Activated CD8-positive, alpha-beta memory T cell treated with anti-CD3 and anti-CD28 coated beads, Interleukin-2, amount 10 ng/mL, durations not matched to agents 7 days and 5 days (primary cell): ENCODE data around the gene AP3B1. TPM values are rescaled to one million over a fixed set of nuclear protein-coding genes. Genes with fewer than 3 reads are reported as not detected.
"Not testable (repeated sequence)": the region's sequence is repeated elsewhere in the genome, so short reads cannot be mapped to it uniquely, and the experiment has no call there.

ENCODE experiments used
- ATAC-seq: fragments of 150-1000 bp; cut with Tn5 transposase; one replicate; pipeline ENCODE4 v1.10.0; 2021; ENCODE audit warnings: moderate library complexity
- CTCF ChIA-PET: fragments of 350-600 bp; sonication (Branson Sonifier 250); formaldehyde crosslinking; loops from one replicate; lab custom pipeline; 2021; ENCODE audit warnings: antibody characterized with exemption; lab: Charles Lee
- DNase-seq: peaks from one replicate; pipeline ENCODE4 v3.0.0-alpha.2; 2020
- H3K27ac Mint-ChIP-seq: one replicate; pipeline ENCODE4 v1.8.0; 2021; ENCODE audit warnings: mild to moderate bottlenecking, mixed read lengths
- H3K27me3 Mint-ChIP-seq: one replicate; pipeline ENCODE4 v1.8.0; 2021; ENCODE audit warnings: mixed read lengths
- H3K36me3 Mint-ChIP-seq: one replicate; pipeline ENCODE4 v1.8.0; 2021; ENCODE audit warnings: mild to moderate bottlenecking, mixed read lengths
- H3K4me1 Mint-ChIP-seq: one replicate; pipeline ENCODE4 v1.8.0; 2021; ENCODE audit warnings: mixed read lengths
- H3K4me3 Mint-ChIP-seq: one replicate; pipeline ENCODE4 v1.8.0; 2021; ENCODE audit warnings: mild to moderate bottlenecking, moderate library complexity, mixed read lengths
- H3K9me3 Mint-ChIP-seq: one replicate; pipeline ENCODE4 v1.8.0; 2022; ENCODE audit warnings: low read depth, mixed read lengths
- total RNA-seq, 2 experiments: library from RNA; stranded (reverse); gene quantifications; one replicate each; pipeline ENCODE4 v1.2.3, GENCODE V29; 2021

AP3B1 gene
- total RNA-seq, 2 experiments from 2014 or later = 47.0 to 48.8 TPM

DNA sequence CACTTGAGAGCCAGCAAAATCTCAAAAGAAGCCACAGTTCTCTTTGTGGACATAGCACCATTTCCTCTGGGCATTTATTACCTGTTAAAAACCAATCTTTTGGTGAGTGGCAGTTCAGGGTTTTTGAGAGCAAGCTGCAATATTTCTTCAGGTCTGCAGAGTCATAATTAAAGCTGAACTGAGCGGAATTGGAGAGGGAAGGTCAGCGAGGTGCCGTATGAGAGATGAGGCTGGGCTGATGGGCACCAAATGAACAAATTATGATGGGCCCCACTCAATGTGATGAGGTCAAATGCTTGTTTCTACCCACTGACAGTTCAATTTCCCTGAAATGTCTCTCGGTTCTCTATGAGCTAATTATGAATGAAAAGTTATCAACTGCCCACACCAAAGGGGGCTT is 231.9 kb downstream of the AP3B1 start:
- Mint-ChIP-seq H3K4me3 (no peak overlapping the region), H3K27me3 (no peaks in the 10 kb centered on the region), H3K4me1 (no peaks in the 10 kb centered on the region), H3K27ac (no peak overlapping the region), H3K9me3 (peaks cover 7% of the 10 kb centered on the region), H3K36me3 (peaks cover 14% of the 10 kb centered on the region)
- no peak for ATAC-seq
- CTCF ChIA-PET = no interaction called here
- no peak for DNase-seq

DNA sequence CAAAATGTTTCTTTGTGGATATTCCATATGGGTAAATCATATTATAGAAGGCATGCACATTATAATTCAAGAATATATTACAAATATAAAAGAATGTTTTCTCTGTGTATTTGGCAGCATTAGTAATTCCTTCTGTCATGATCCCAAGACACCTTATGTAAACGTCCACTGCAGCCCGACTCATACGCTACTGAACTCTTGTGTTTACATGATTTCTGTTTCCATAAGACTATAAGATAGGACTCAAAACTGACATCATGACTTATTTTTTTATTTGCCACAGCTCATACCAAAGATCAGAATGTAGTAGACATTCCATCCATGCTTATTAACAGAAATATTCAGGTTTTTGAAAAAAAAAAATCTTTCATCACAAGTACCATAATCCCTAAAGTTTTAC is 234.1 kb downstream of the AP3B1 start:
- peaks cover 4% of the 10 kb centered on the region for H3K4me1 Mint-ChIP-seq
- H3K9me3 Mint-ChIP-seq = no peaks in the 10 kb centered on the region
- no peak overlapping the region for H3K27ac Mint-ChIP-seq
- DNase-seq = no peak
- no peak for ATAC-seq
- no peak overlapping the region for H3K4me3 Mint-ChIP-seq
- H3K36me3 Mint-ChIP-seq = peaks cover 1% of the 10 kb centered on the region
- H3K27me3 Mint-ChIP-seq = no peaks in the 10 kb centered on the region
- CTCF ChIA-PET = no interaction called here

DNA sequence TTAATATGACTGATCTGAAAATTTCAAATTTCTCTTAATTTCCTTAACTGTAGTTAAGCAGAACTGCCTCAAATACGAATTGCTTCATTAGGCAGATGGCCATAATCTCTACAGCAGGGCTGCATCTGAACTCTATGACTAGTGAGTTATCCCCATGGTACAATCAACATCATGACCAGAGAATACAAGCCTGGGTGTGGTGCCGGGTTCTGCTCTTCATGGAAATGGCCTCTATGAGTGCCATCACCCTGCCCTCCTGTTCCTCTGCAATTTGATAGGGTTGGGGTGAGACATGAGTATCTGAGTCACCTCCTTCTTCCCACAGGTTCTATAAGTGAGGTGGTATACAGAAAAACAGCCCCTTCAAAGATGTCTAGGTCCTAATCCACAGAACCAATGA is 235.9 kb downstream of the AP3B1 start:
- Mint-ChIP-seq H3K36me3 (peaks cover 1% of the 10 kb centered on the region), H3K9me3 (no peaks in the 10 kb centered on the region), H3K4me3 (no peak overlapping the region), H3K27me3 (no peaks in the 10 kb centered on the region), H3K27ac (no peak overlapping the region), H3K4me1 (peaks cover 4% of the 10 kb centered on the region)
- DNase-seq (no peak), ATAC-seq (no peak)
- CTCF ChIA-PET = no interaction called here

DNA sequence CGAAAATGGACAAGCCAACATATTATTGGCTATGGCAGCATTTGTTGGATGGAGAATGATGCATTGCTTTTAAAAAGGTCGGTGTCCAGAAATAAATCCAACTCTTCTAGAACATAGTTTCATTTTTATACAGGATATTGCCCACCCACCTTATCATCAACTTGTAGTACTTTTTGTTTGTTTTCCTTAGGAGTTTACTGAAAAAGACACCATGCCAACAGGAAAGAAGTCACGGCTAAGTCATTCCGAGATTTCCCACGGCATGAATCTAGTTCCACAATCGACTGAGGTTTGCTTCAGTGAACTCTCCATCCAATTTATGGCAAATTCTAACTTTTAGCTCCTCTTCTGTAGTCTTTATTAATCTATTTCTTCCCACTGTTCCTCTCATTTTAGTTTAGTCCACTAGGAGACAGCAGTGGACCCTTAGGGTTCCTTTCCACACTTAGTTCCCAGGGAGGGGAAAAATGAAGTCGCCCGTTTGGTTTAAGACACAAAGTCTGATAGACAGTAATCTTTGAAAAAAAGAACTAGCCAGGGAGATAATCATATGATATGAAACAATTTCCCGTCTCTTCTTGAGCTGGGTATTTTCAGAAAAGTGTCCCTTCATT is 237.5 kb downstream of the AP3B1 start:
- ATAC-seq = no peak
- no peak overlapping the region for H3K4me3 Mint-ChIP-seq

DNA sequence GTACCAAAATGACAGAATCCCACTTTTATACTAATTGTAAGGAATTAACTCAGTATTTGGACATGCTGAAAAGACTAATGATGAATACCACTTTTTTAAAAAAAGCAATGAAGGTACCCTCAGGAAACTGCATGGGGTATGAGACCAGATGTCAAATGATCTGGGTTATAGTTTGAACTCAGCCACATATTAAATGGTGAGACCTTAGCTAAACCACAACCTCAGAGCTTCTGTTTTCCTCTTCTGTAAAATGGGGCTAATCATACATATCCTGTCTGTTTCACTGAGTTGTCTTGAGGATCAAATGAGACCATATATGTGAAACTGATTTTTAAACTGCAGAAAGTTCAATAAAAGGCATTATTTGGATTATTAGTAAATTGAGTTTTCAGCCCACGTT is 238.4 kb downstream of the AP3B1 start:
- ATAC-seq (no peak), DNase-seq (no peak)
- H3K9me3 Mint-ChIP-seq = no peaks in the 10 kb centered on the region
- H3K27me3 Mint-ChIP-seq = no peaks in the 10 kb centered on the region
- H3K4me3 Mint-ChIP-seq = no peak overlapping the region
- peaks cover 1% of the 10 kb centered on the region for H3K36me3 Mint-ChIP-seq
- CTCF ChIA-PET = no interaction called here
- H3K4me1 Mint-ChIP-seq = peaks cover 4% of the 10 kb centered on the region
- H3K27ac Mint-ChIP-seq = no peak overlapping the region

More for the DNA sequence above, 237.5 kb downstream of the AP3B1 start:
- Mint-ChIP-seq H3K36me3 (peaks cover 1% of the 10 kb centered on the region), H3K27ac (no peak overlapping the region), H3K27me3 (no peaks in the 10 kb centered on the region), H3K4me1 (peaks cover 4% of the 10 kb centered on the region), H3K9me3 (no peaks in the 10 kb centered on the region)
- CTCF ChIA-PET = no interaction called here
- DNase-seq = no peak

DNA sequence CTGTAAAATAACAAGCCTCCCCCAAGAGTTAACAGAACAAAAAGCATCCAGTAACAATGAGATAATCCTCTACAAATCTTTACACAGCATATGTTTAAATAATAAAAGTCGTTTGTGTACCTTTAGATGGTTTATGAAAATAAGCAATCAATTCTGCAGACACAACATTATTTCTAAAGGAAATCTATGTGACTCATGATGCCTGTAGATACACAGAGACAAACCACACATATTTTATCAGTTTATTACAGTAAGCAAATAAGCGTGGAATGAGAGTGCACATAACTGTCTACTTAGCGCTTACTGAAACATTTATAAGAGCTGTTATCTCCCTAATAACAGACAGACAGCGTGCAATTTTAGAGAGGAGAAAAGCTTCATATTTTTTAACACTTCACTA is 243.6 kb downstream of the AP3B1 start:
- CTCF ChIA-PET = no interaction called here
- H3K4me3 Mint-ChIP-seq = no peak overlapping the region
- no peak overlapping the region for H3K27ac Mint-ChIP-seq
- H3K9me3 Mint-ChIP-seq = peaks cover 6% of the 10 kb centered on the region
- no peaks in the 10 kb centered on the region for H3K4me1 Mint-ChIP-seq
- H3K27me3 Mint-ChIP-seq = no peaks in the 10 kb centered on the region
- DNase-seq (no peak), ATAC-seq (no peak)
- H3K36me3 Mint-ChIP-seq = peaks cover 13% of the 10 kb centered on the region

DNA sequence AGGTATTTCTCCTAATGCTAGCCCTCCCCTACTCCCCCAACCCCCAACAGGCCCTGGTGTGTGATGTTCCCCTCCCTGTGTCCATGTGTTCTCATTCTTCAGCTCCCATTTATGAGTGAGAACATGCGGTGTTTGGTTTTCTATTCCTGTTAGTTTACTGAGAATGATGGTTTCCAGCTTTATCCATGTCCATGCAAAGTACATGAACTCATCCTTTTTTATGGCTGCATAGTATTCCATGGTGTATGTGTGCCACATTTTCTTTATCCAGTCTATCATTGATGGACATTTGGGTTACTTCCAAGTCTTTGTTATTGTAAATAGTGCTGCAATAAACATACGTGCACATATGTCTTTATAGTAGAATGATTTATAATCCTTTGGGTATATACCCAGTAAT is 247.7 kb downstream of the AP3B1 start:
- CTCF ChIA-PET, ATAC-seq, H3K9me3 Mint-ChIP-seq, DNase-seq, H3K4me3 Mint-ChIP-seq, H3K27me3 Mint-ChIP-seq, H3K27ac Mint-ChIP-seq, H3K4me1 Mint-ChIP-seq: not testable (repeated sequence)
- H3K36me3 Mint-ChIP-seq = peaks cover 22% of the 10 kb centered on the region

DNA sequence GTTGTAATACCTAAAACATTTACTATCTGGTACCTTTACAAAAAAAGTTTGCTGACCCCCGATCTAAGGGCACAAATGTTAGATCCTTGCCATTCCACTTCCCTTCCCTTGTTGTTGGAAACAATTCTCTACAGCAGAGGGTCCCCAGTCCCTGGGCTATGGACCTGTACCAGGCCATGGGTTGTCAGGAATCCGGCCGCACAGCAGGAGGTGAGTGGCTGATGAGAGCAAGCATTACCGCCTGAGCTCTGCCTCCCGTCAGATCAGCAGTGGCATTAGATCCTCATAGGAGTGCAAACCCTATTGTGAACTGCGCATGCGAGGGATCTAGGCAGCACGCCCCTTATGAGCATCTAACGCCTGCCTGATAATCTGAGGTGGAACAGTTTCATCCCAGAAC is 248.5 kb downstream of the AP3B1 start:
- Mint-ChIP-seq H3K36me3 (peaks cover 22% of the 10 kb centered on the region), H3K27me3 (no peaks in the 10 kb centered on the region), H3K4me1 (no peaks in the 10 kb centered on the region), H3K4me3 (no peak overlapping the region), H3K9me3 (peaks cover 7% of the 10 kb centered on the region), H3K27ac (no peak overlapping the region)
- CTCF ChIA-PET = no interaction called here
- DNase-seq (no peak), ATAC-seq (no peak)

DNA sequence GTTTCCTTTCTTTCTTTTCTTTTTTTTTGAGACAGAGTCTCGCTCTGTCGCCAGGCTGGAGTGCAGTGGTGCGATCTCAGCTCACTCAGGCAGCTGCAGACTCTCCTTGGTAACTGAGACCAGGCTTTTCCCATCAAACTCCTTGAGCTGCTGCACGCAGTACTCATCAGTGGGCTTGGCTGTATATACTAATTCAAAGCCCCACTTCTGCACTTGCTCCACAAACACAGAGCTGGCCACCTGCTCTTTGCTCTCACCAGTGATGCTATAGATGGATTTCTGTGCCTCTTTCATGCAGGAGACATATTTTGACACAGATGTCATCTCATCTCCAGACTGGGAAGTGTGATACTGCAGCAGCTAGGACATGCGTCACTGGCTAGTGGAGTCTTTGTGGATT is 252.7 kb downstream of the AP3B1 start:
- no peak overlapping the region for H3K27ac Mint-ChIP-seq
- peaks cover 25% of the 10 kb centered on the region for H3K36me3 Mint-ChIP-seq
- no peak overlapping the region for H3K4me3 Mint-ChIP-seq
- no peaks in the 10 kb centered on the region for H3K27me3 Mint-ChIP-seq
- peaks cover 2% of the 10 kb centered on the region for H3K9me3 Mint-ChIP-seq
- CTCF ChIA-PET = no interaction called here
- ATAC-seq = no peak
- no peaks in the 10 kb centered on the region for H3K4me1 Mint-ChIP-seq
- DNase-seq = no peak

DNA sequence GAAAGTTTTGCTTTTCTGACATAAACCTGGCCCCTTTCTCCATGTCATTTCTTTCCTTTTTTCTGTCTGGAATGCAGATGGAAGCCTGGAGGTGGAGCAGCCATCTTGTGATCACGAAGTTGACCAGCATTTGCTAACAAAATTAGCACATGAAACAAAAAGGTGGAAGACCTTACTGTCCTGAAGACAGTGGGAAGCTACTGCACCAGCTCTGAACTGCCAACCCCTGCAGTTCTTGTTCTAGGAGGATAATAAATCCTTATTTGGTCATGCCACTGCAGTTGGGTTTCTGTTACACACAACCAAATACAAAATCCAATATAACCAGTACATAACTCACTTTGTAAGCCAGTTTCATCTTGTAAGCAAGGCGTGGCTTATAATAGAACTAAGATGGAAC is 269.0 kb downstream of the AP3B1 start:
- no peak for DNase-seq
- no peaks in the 10 kb centered on the region for H3K4me1 Mint-ChIP-seq
- no peak overlapping the region for H3K4me3 Mint-ChIP-seq
- no peaks in the 10 kb centered on the region for H3K27me3 Mint-ChIP-seq
- no peak overlapping the region for H3K27ac Mint-ChIP-seq
- no peak for ATAC-seq
- CTCF ChIA-PET = no interaction called here
- peaks cover 6% of the 10 kb centered on the region for H3K36me3 Mint-ChIP-seq
- H3K9me3 Mint-ChIP-seq = no peaks in the 10 kb centered on the region

DNA sequence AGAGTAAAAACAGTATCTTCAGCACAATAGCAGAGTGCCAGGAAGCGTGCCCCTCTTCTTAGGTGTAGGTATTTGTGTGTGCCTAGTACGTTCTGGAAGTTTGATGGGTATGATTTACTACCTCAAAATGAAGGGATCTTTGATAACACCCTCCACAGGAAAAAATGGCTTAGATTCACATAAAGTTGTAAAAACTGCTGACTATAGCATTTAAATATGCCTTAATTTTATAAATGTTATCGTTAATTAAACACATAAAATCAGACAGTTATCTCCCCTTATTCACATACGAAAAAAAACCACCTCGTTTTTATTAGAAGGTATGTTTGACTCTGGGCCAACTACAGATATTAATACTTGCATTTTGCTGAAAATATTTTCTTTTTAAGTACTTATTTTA is 274.8 kb downstream of the AP3B1 start:
- peaks cover 5% of the 10 kb centered on the region for H3K36me3 Mint-ChIP-seq
- H3K9me3 Mint-ChIP-seq = no peaks in the 10 kb centered on the region
- no peaks in the 10 kb centered on the region for H3K4me1 Mint-ChIP-seq
- CTCF ChIA-PET = no interaction called here
- no peak for ATAC-seq
- no peak for DNase-seq
- no peaks in the 10 kb centered on the region for H3K27me3 Mint-ChIP-seq
- no peak overlapping the region for H3K27ac Mint-ChIP-seq
- H3K4me3 Mint-ChIP-seq = no peak overlapping the region

DNA sequence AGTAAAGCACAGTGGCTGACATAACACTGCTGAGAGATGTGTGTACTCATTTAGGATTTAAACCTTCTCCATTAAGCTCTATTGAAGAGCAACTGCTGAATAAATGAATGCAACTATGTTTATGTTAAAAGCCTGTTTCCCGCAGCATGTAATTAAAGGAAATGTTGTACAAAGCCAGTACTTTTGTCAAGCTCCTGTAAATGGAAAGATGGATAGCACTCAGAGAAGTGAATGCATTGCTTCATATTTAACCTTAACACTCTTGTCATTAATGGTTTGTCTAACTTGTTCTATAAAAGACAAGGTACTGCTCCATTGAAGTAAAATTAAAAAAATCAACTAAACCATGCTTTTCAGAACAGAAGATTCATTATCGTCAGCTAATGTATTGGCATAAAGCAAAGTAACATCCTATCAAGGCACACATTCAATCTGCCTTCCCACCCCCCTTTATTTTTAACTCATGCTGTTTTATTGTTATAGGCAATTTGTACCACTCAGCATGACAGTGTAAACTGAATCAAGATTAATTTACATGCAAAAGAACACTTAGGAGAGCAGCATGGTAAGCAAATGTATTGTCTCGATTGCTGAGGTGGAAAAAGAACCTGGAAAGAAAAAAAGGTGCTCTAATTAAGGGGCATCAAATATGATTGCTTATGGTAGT is 277.5 kb downstream of the AP3B1 start:
- Mint-ChIP-seq H3K9me3 (no peaks in the 10 kb centered on the region), H3K4me1 (no peaks in the 10 kb centered on the region), H3K27ac (no peak overlapping the region), H3K27me3 (no peaks in the 10 kb centered on the region), H3K4me3 (no peak overlapping the region), H3K36me3 (peaks cover 6% of the 10 kb centered on the region)
- DNase-seq = no peak
- CTCF ChIA-PET = no interaction called here
- no peak for ATAC-seq

DNA sequence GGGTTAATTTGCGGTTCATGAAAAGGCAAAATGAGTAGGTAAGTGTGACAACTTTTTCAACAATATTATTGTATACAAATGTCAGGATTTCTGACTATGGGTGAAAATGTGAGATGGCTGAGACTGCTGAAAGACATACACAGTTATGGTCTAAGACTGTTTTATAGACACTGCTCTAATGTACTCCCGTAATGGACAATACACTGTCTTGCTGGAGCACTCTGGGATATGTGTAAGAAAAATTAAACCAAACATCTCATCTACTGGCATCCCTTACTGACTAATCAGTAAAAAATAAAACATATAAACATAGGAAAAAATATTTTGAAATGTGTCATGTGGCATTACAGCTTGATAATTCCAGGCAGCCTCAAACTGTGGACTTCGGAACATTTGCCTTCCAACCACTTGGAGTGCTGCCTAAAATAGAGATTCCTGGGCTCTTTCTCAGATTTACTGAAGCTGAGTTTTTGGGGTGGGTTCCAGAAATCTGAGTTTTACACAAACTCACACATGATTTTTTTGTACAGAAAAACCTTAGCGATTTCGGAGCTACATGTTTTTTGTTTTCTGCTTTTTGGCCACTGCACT is 284.5 kb downstream of the AP3B1 start:
- no peaks in the 10 kb centered on the region for H3K9me3 Mint-ChIP-seq
- CTCF ChIA-PET = interaction anchor here (0.7 kb wide), 1 partner anchor 403 kb away, joined by 3 read pairs; no protein-coding TSS in a partner anchor
- H3K4me1 Mint-ChIP-seq = no peaks in the 10 kb centered on the region
- H3K27me3 Mint-ChIP-seq = no peaks in the 10 kb centered on the region
- DNase-seq (no peak), ATAC-seq (no peak)
- H3K27ac Mint-ChIP-seq = no peak overlapping the region
- peaks cover 6% of the 10 kb centered on the region for H3K36me3 Mint-ChIP-seq
- no peak overlapping the region for H3K4me3 Mint-ChIP-seq

DNA sequence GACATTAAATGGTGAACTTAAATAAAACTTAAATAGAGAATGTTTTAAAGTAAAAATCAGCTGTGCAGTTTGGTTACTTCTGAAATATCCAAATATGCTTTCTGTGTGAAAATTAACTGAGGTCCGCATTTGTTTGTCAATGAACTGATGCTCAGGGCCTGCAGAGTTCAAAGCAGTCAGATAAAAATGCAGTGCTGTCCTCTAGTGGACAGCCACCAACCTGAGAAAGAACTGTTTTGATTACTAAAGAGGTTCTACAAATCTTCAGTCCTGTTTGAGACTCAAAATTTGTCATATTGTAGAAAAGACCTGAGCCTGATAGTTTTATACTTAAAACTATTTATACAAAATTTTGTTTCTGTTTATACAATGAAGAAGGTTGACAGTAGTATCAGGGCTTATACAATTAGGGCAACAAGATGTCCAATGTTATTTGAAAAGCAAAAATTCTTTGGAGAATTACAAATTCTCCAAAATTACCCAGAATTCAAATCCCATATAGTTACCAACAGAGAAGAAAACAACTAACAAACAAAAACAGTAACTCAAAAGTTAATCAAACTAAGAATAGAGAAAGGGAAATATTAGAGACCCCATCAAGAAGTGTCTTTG is 286.0 kb downstream of the AP3B1 start:
- Mint-ChIP-seq H3K27me3 (no peaks in the 10 kb centered on the region), H3K9me3 (no peaks in the 10 kb centered on the region), H3K4me3 (no peak overlapping the region), H3K4me1 (no peaks in the 10 kb centered on the region), H3K36me3 (no peaks in the 10 kb centered on the region), H3K27ac (no peak overlapping the region)
- DNase-seq (no peak), ATAC-seq (no peak)
- CTCF ChIA-PET = no interaction called here
